Mammary epithelial cell (primary cell): ENCODE data around the gene POLRMT.

Experiments
- CTCF ChIP-seq, 2 donors: IDR thresholded peaks in 1 of 2; conservative IDR thresholded peaks in 1 of 2; 2 replicates each; pipeline ENCODE4 v1.5.1; 2011 to 2012; ENCODE audit warnings: inconsistent platforms in 2 of 2, low read length in 2 of 2, mild to moderate bottlenecking in 2 of 2, control low read depth in 1 of 2, low read depth in 1 of 2; ENCODE audit not compliant: insufficient read depth in 1 of 2; ENCODE audit errors: extremely low read depth in 1 of 2
- EZH2 ChIP-seq: IDR thresholded peaks from 2 replicates; pipeline ENCODE4 v1.6.1; 2012; ENCODE audit warnings: low read length, inconsistent platforms, borderline replicate concordance

DNA sequence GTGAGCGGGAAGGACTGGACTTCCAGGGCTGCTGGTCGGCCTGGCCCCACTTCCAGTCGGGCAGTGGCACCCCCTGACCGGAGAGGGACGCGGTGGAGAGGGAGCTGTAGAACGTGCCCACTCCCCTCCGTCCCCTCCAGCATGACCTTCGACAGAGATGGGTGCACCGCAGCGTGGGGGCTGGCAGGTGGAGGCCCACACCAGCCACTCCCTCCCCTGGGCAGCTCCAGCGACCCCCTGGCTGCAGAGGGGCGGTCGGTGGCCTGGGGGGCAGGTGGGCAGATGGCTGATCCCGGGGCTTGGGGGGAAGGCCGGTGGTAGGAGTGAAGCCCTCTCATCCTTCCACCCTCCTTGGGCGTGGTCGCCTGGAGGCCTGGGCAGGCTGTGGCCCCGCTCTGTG lies 41.2 kb downstream of the POLRMT start:
- no peak for TF ChIP-seq CTCF (conservative IDR thresholded peaks at IDR 0.05 in 1 of 2, IDR thresholded peaks at IDR 0.05 in 1 of 2; ENCODE audit: extremely low read depth in 1 of 2, insufficient read depth in 1 of 2, low read depth in 1 of 2, low read length in 2 of 2)
- TF ChIP-seq EZH2, result no peak
